ENCODE data around the gene MYB.

- TF ChIP-seq CTCF (IDR thresholded peaks at IDR 0.05) (no peak), POLR2AphosphoS5 (IDR thresholded peaks at IDR 0.05) (no peak), EP300 (IDR thresholded peaks at IDR 0.05) (no peak)
Measured at GRCh38 chr6:135213616-135214015, 32.5 kb downstream of the MYB start.
